OCI-LY7 (cell line): ENCODE results near the gene BTNL2. TPM values are rescaled to one million over a fixed set of nuclear protein-coding genes. Genes with fewer than 3 reads are reported as not detected.

ENCODE experiments used
- BruUV-seq: library from RNA; stranded (reverse); fragments of 400-500 nt; replicated peaks from 2 replicates; lab custom pipeline; 2021; lab: Mats Ljungman, UMichigan
- CTCF ChIA-PET: fragments of 300-600 bp; sonication (Branson Sonifier 250); formaldehyde crosslinking; loops from one replicate; lab custom pipeline; 2022; ENCODE audit warnings: antibody characterized with exemption; ENCODE audit not compliant: unreplicated experiment; lab: Charles Lee
- POLR2A ChIA-PET: fragments of 300-600 bp; sonication (Branson Sonifier 250); formaldehyde crosslinking; loops from one replicate; lab custom pipeline; 2022; ENCODE audit warnings: antibody characterized with exemption; lab: Charles Lee
- DNase-seq: peaks from one replicate; pipeline ENCODE4 v3.0.0-alpha.2; 2015; ENCODE audit warnings: low spot score
- H2AFZ ChIP-seq: fragments of 200-600 bp; sonication (generic), shearing (Covaris generic); 2 replicates; pipeline ENCODE4 v1.6.1; 2014; ENCODE audit warnings: mild to moderate bottlenecking, antibody characterized with exemption, low read length, moderate library complexity
- H3K27ac ChIP-seq: fragments of 200-600 bp; sonication (generic); 2 replicates; pipeline ENCODE4 v1.5.1; 2014; ENCODE audit warnings: mixed run types, low read depth, mild to moderate bottlenecking, moderate library complexity, low read length, inconsistent platforms; ENCODE audit not compliant: poor library complexity, severe bottlenecking
- H3K36me3 ChIP-seq: fragments of 200-600 bp; sonication (generic); 2 replicates; pipeline ENCODE4 v1.6.1; 2014; ENCODE audit warnings: mild to moderate bottlenecking, antibody characterized with exemption, low read length, moderate library complexity, mixed read lengths; ENCODE audit not compliant: insufficient read depth
- H3K4me1 ChIP-seq: fragments of 200-600 bp; sonication (generic); 2 replicates; pipeline ENCODE4 v1.5.1; 2014; ENCODE audit warnings: mild to moderate bottlenecking, low read length; ENCODE audit not compliant: insufficient read depth, poor library complexity, severe bottlenecking
- H3K4me2 ChIP-seq: fragments of 200-600 bp; sonication (generic); 2 replicates; pipeline ENCODE4 v1.6.1; 2014; ENCODE audit warnings: mild to moderate bottlenecking, low read length
- H3K4me3 ChIP-seq: fragments of 200-600 bp; sonication (generic); 2 replicates; pipeline ENCODE4 v1.5.1; 2014; ENCODE audit warnings: mild to moderate bottlenecking, low read depth, low read length; ENCODE audit not compliant: poor library complexity, severe bottlenecking
- H3K79me2 ChIP-seq: fragments of 200-600 bp; sonication (generic); 2 replicates; pipeline ENCODE4 v1.6.1; 2016; ENCODE audit warnings: low read depth, mild to moderate bottlenecking, low read length, moderate library complexity, mixed read lengths; ENCODE audit not compliant: insufficient read depth
- H3K9me2 ChIP-seq: fragments of 200-600 bp; sonication (generic); 2 replicates; pipeline ENCODE4 v1.6.1; 2016; ENCODE audit warnings: mild to moderate bottlenecking, low read length, mixed read lengths; ENCODE audit not compliant: insufficient read depth
- H3K9me3 ChIP-seq: fragments of 200-600 bp; sonication (generic); 2 replicates; pipeline ENCODE4 v1.6.1; 2014; ENCODE audit warnings: mild to moderate bottlenecking, mixed run types, low read length, mixed read lengths
- H4K20me1 ChIP-seq: fragments of 200-600 bp; sonication (generic); 2 replicates; pipeline ENCODE4 v1.6.1; 2014; ENCODE audit warnings: mild to moderate bottlenecking, antibody characterized with exemption, low read length, moderate library complexity, mixed read lengths; ENCODE audit not compliant: insufficient read depth
- EZH2phosphoT487 ChIP-seq: fragments of 200-600 bp; sonication (generic); IDR thresholded peaks from 2 replicates; pipeline ENCODE4 v1.6.1; 2018; ENCODE audit warnings: low read depth, borderline replicate concordance, mild to moderate bottlenecking, mixed run types, antibody characterized with exemption, low read length, moderate library complexity, mixed read lengths
- intact Hi-C: fragments of 100-400 bp; cut with micrococcal nuclease; formaldehyde crosslinking; loops from one replicate; pipeline ENCODE4 v1.10.0; 2022; ENCODE audit not compliant: unreplicated experiment
- total RNA-seq, 2 experiments: library from RNA; depleted of rRNA in 1 of 2; stranded (reverse); fragments of >200 nt in 1 of 2; shearing (Covaris generic) in 1 of 2; gene quantifications; 2 replicates each; pipeline ENCODE4 v1.2.3, GENCODE V29; 2014 to 2022
- TF ChIP-seq, protein P1 (sequence below): fragments of 200-600 bp; sonication (generic); conservative IDR thresholded peaks from 2 replicates; pipeline ENCODE4 v1.5.1; 2014; ENCODE audit warnings: mild to moderate bottlenecking, antibody characterized with exemption, low read length, moderate library complexity, mixed read lengths

Gene BTNL2
- total RNA-seq, 2 experiments from 2014 or later: 3.1 to 4.9 TPM

- H4K20me1 ChIP-seq: peaks cover 23% of the 10 kb centered on the region; the same call in 1 of the 2 replicates
- H3K4me3 ChIP-seq: peak within 1 kb of the TSS; percentile 91
- peak within 1 kb of the TSS; percentile 95; the same call in 1 of the 2 replicates for H2AFZ ChIP-seq
- no peaks in the 10 kb centered on the region for H3K9me3 ChIP-seq
- no peaks in the 10 kb centered on the region for H3K9me2 ChIP-seq
- BruUV-seq: no TSS peak
- intact Hi-C loops: loop anchor here (5.0 kb wide), 1 partner anchor 183 kb away; no protein-coding TSS in a partner anchor
- ChIA-PET POLR2A (interaction anchor here (0.7 to 1.7 kb wide), 10 partner anchors 9 to 428 kb away, joined by 3 to 5 read pairs (median 3); no protein-coding TSS in a partner anchor), CTCF (interaction anchor here (0.7 to 1.0 kb wide), 3 partner anchors 9 to 260 kb away, joined by 3 to 5 read pairs (median 4); no protein-coding TSS in a partner anchor)
- peaks cover 41% of the 10 kb centered on the region for H3K79me2 ChIP-seq
- peaks cover 45% of the 10 kb centered on the region for H3K36me3 ChIP-seq
- peaks cover 63% of the 10 kb centered on the region for H3K4me1 ChIP-seq
- peak; percentile 89 for DNase-seq
- peak within 1 kb of the TSS; percentile 91 for H3K4me2 ChIP-seq
- H3K27ac ChIP-seq: peak within 1 kb of the TSS; percentile 88
- no peak for TF ChIP-seq EZH2phosphoT487
- TF ChIP-seq, protein P1, sequence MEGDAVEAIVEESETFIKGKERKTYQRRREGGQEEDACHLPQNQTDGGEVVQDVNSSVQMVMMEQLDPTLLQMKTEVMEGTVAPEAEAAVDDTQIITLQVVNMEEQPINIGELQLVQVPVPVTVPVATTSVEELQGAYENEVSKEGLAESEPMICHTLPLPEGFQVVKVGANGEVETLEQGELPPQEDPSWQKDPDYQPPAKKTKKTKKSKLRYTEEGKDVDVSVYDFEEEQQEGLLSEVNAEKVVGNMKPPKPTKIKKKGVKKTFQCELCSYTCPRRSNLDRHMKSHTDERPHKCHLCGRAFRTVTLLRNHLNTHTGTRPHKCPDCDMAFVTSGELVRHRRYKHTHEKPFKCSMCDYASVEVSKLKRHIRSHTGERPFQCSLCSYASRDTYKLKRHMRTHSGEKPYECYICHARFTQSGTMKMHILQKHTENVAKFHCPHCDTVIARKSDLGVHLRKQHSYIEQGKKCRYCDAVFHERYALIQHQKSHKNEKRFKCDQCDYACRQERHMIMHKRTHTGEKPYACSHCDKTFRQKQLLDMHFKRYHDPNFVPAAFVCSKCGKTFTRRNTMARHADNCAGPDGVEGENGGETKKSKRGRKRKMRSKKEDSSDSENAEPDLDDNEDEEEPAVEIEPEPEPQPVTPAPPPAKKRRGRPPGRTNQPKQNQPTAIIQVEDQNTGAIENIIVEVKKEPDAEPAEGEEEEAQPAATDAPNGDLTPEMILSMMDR: no peak
Measured at GRCh38 chr6:32439602-32440214, 32.7 kb upstream of the BTNL2 start, which contains the start of gene HLA-DRA. HLA-DRA (plus strand) TSS chr6:32439887; CDS start chr6:32439951, 64 bp downstream.

DNA sequence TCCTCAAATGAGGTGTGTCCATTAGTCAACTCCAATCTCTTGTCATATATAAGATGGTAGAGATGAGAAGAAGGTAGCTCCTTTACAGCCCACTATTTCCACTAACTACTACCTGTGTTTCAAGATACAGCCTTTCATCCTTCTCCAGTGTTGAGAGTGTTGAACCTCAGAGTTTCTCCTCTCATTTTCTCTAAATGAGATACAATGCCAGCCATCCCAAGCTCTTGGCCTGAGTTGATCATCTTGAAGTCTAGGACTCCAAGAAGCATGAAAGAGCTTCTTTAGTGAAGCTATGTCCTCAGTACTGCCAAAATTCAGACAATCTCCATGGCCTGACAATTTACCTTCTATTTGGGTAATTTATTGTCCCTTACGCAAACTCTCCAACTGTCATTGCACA, 32.2 kb upstream of the BTNL2 start:
- H3K4me3 ChIP-seq: peak overlapping the region; percentile 91
- TSS peak; percentile 90 for BruUV-seq
- CTCF ChIA-PET: interaction anchor here (0.7 to 1.0 kb wide), 4 partner anchors 9 to 261 kb away, joined by 3 to 5 read pairs (median 4); no protein-coding TSS in a partner anchor

More for the DNA sequence above, 32.2 kb upstream of the BTNL2 start:
- Histone ChIP-seq H3K9me3 (no peaks in the 10 kb centered on the region), H3K4me1 (peaks cover 63% of the 10 kb centered on the region), H3K36me3 (peaks cover 39% of the 10 kb centered on the region), H2AFZ (peak overlapping the region; percentile 95; the same call in 1 of the 2 replicates), H3K9me2 (no peaks in the 10 kb centered on the region), H3K79me2 (peaks cover 41% of the 10 kb centered on the region), H3K27ac (peak overlapping the region; percentile 88), H4K20me1 (peaks cover 19% of the 10 kb centered on the region; the same call in 1 of the 2 replicates), H3K4me2 (peak overlapping the region; percentile 91)
- POLR2A ChIA-PET: interaction anchor here (0.6 to 1.7 kb wide), 11 partner anchors 8 to 429 kb away, joined by 3 to 5 read pairs (median 3); no protein-coding TSS in a partner anchor
- no peak for TF ChIP-seq EZH2phosphoT487
- TF ChIP-seq, protein P1: no peak
- intact Hi-C loops: loop anchor here (5.0 kb wide), 1 partner anchor 183 kb away; no protein-coding TSS in a partner anchor
- DNase-seq: no peak
